IMR-90 (cell line): Measurements from ENCODE around the gene SLC30A2.

Experiments
- CTCF ChIP-seq: conservative IDR thresholded peaks from 2 replicates; pipeline ENCODE4 v1.5.1; 2012; ENCODE audit warnings: mild to moderate bottlenecking, low read depth, low read length, improper control_type of control experiment
- ELK1 ChIP-seq: fragments of 150-350 bp; IDR thresholded peaks from 2 replicates; pipeline ENCODE4 v1.6.1; 2016; ENCODE audit warnings: low read depth, mild to moderate bottlenecking, low read length, moderate library complexity, borderline replicate concordance
- NFE2L2 ChIP-seq: fragments of 150-350 bp; IDR thresholded peaks from 2 replicates; pipeline ENCODE4 v1.6.1; 2016; ENCODE audit warnings: low read depth, mild to moderate bottlenecking, low read length
- POLR2A ChIP-seq: IDR thresholded peaks from 2 replicates; pipeline ENCODE4 v1.6.1; 2012; ENCODE audit warnings: mild to moderate bottlenecking, low read depth, low read length
- RCOR1 ChIP-seq: IDR thresholded peaks from 2 replicates; pipeline ENCODE4 v1.6.1; 2012; ENCODE audit warnings: mild to moderate bottlenecking, low read length, improper control_type of control experiment; ENCODE audit not compliant: insufficient replicate concordance

- TF ChIP-seq CTCF (no peak), POLR2A (no peak), RCOR1 (no peak), ELK1 (no peak), NFE2L2 (no peak)
Measured at GRCh38 chr1:25993197-25993951, 52.5 kb downstream of the SLC30A2 start.
